AG10803 (cell line): ENCODE data around the gene FXYD1.

ENCODE experiments used
- DNase-seq: peaks from one replicate; pipeline ENCODE4 v3.0.0; 2010; ENCODE audit warnings: low read depth
- H3K4me3 ChIP-seq: 2 replicates; pipeline ENCODE4 v1.5.1; 2011; ENCODE audit warnings: mild to moderate bottlenecking, low read length, control low read depth
- CTCF ChIP-seq: conservative IDR thresholded peaks from 2 replicates; pipeline ENCODE4 v1.5.1; 2011; ENCODE audit warnings: mild to moderate bottlenecking, low read length, control low read depth, inconsistent platforms

FXYD1 gene

GRCh38 chr19:35104361-35104760, 34.3 kb upstream of the FXYD1 start:
- H3K4me3 ChIP-seq, result no peak overlapping the region
- no peak for TF ChIP-seq CTCF
- no peak for DNase-seq

DNA sequence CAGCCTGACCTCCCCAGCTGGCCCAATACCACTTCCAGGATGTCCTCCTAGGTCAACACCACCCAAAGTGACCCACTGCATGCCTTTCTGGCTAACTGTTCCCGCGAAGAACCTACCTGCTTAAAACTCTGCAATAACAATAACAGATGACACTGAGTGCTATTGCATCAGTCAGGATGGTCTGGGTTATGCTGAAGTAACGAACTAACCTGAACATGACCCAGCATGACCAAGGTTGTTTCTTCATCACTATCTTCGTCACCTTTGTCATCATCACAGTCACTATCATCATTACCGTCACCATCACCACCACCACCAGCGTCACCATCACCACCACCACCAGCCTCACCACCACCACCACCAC, 33.6 kb upstream of the FXYD1 start:
- no peak for DNase-seq
- no peak overlapping the region for H3K4me3 ChIP-seq
- no peak for TF ChIP-seq CTCF

GRCh38 chr19:35105411-35106290, 33.0 kb upstream of the FXYD1 start:
- H3K4me3 ChIP-seq, result no peak overlapping the region
- no peak for TF ChIP-seq CTCF
- no peak for DNase-seq

DNA sequence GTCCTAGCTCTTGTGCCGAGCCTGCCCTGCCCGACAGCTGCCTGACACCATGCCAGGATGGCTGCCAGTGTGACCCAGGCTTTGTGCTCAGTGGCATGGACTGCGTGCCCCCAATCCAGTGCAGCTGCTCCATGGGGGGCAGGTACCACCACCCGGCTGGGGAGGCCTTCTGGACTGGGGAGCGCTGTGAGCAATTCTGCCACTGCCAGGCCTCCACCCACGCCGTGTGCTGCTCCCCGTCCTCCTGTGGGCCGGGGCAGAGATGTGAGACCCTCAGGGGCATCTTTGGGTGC, 32.4 kb upstream of the FXYD1 start:
- TF ChIP-seq CTCF, result no peak
- H3K4me3 ChIP-seq, result no peak overlapping the region
- no peak for DNase-seq

GRCh38 chr19:35106898-35107541, 31.6 kb upstream of the FXYD1 start:
- no peak for TF ChIP-seq CTCF
- H3K4me3 ChIP-seq, result no peak overlapping the region
- no peak for DNase-seq

GRCh38 chr19:35107545-35107944, 31.1 kb upstream of the FXYD1 start:
- no peak overlapping the region for H3K4me3 ChIP-seq
- DNase-seq, result peak; percentile 29
- no peak for TF ChIP-seq CTCF

DNA sequence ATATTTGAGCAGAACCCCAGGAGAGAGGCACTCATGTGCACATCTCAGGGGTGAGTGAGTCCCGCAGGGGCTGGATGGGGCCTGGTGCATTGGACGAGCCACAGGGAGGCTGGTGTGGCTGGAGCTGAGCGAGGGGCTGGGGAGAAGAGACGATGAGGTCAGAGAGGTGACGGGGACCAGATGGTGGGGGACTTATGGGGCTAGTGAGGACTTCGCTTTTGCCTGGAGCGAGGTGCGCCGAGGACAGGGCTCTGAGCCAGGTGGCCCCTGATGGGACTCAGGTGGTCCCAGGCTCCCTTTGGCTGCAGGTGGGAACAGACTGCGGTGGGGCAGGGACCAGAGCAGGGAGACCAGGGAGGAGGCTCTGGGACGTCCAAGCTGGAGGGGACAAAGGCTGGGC, 29.9 kb upstream of the FXYD1 start:
- H3K4me3 ChIP-seq, result no peak overlapping the region
- no peak for DNase-seq
- no peak for TF ChIP-seq CTCF
